WTC11 (cell line): ENCODE results near the gene MAP3K6. TPM values are rescaled to one million over a fixed set of nuclear protein-coding genes. Genes with fewer than 3 reads are reported as not detected.

Experiments used
- FOXJ3 ChIP-seq: sonication (generic); formaldehyde crosslinking; IDR thresholded peaks from 2 replicates; pipeline ENCODE4 v1.9.0; 2021; ENCODE audit warnings: missing genetic modification reagents, mild to moderate bottlenecking, borderline replicate concordance
- HMGA2 ChIP-seq: fragments of 250-450 bp; sonication (Bioruptor Pico); IDR thresholded peaks from 2 replicates; pipeline ENCODE4 v1.4.0; 2021; ENCODE audit warnings: mild to moderate bottlenecking, moderate library complexity
- JAZF1 ChIP-seq: fragments of 250-450 bp; sonication (Bioruptor Pico); IDR thresholded peaks from 2 replicates; pipeline ENCODE4 v1.9.0; 2021; ENCODE audit warnings: moderate library complexity, mild to moderate bottlenecking, inconsistent platforms
- NFATC4 ChIP-seq: fragments of 250-450 bp; sonication (Bioruptor Pico); IDR thresholded peaks from 2 replicates; pipeline ENCODE4 v1.9.0; 2021; ENCODE audit warnings: mild to moderate bottlenecking
- NR2C2 ChIP-seq: sonication (generic); formaldehyde crosslinking; IDR thresholded peaks from 2 replicates; pipeline ENCODE4 v1.8.0; 2022; ENCODE audit warnings: mild to moderate bottlenecking, missing genetic modification reagents
- OVOL2 ChIP-seq: fragments of 250-450 bp; sonication (Bioruptor Pico); IDR thresholded peaks from 2 replicates; pipeline ENCODE4 v1.9.0; 2021; ENCODE audit warnings: mild to moderate bottlenecking, borderline replicate concordance
- RORB ChIP-seq: fragments of 250-450 bp; sonication (Bioruptor Pico); IDR thresholded peaks from 2 replicates; pipeline ENCODE4 v1.9.0; 2021; ENCODE audit warnings: mild to moderate bottlenecking
- SMAD4 ChIP-seq: sonication (generic); formaldehyde crosslinking; IDR thresholded peaks from 2 replicates; pipeline ENCODE4 v1.8.0; 2022; ENCODE audit warnings: mild to moderate bottlenecking, missing genetic modification reagents
- ZNF121 ChIP-seq: sonication (generic); formaldehyde crosslinking; IDR thresholded peaks from 2 replicates; pipeline ENCODE4 v1.8.0; 2023; ENCODE audit warnings: missing genetic modification reagents
- ZNF263 ChIP-seq: sonication (generic); formaldehyde crosslinking; IDR thresholded peaks from 2 replicates; pipeline ENCODE4 v1.8.1; 2022; ENCODE audit warnings: low read depth, mild to moderate bottlenecking, moderate library complexity, missing genetic modification reagents
- ZNF423 ChIP-seq: fragments of 250-450 bp; sonication (Bioruptor Pico); IDR thresholded peaks from 2 replicates; pipeline ENCODE4 v2.1.2; 2022; ENCODE audit warnings: mild to moderate bottlenecking, moderate library complexity
- ZNF671 ChIP-seq: fragments of 250-450 bp; sonication (Bioruptor Pico); IDR thresholded peaks from 2 replicates; pipeline ENCODE4 v1.8.0; 2021; ENCODE audit warnings: mild to moderate bottlenecking
- total RNA-seq: library from RNA; stranded (reverse); gene quantifications from 3 replicates; pipeline ENCODE4 v1.2.3, GENCODE V29; 2021
- TF ChIP-seq, protein P1 (sequence below): sonication (generic); formaldehyde crosslinking; IDR thresholded peaks from 2 replicates; pipeline ENCODE4 v1.8.0; 2022; ENCODE audit warnings: missing genetic modification reagents
- TF ChIP-seq, protein P2 (sequence below): fragments of 200-600 bp; IDR thresholded peaks from 2 replicates; pipeline ENCODE4 v1.8.0; 2022; ENCODE audit warnings: antibody characterized with exemption
- TF ChIP-seq, protein P3 (sequence below): sonication (generic); formaldehyde crosslinking; IDR thresholded peaks from 2 replicates; pipeline ENCODE4 v1.8.0; 2023; ENCODE audit warnings: mild to moderate bottlenecking, missing genetic modification reagents
- TF ChIP-seq, protein P4 (sequence below): sonication (generic); formaldehyde crosslinking; IDR thresholded peaks from 2 replicates; pipeline ENCODE4 v1.8.1; 2022; ENCODE audit warnings: missing genetic modification reagents, borderline replicate concordance
- TF ChIP-seq, protein P5 (sequence below): fragments of 250-450 bp; sonication (Bioruptor Pico); IDR thresholded peaks from 2 replicates; pipeline ENCODE4 v1.9.0; 2021; ENCODE audit warnings: mild to moderate bottlenecking
- TF ChIP-seq, protein P6 (sequence below): sonication (generic); formaldehyde crosslinking; conservative IDR thresholded peaks from 2 replicates; pipeline ENCODE4 v1.8.1; 2023; ENCODE audit warnings: mild to moderate bottlenecking, low read depth, missing genetic modification reagents, moderate library complexity
- TF ChIP-seq, protein P7 (sequence below): sonication (generic); formaldehyde crosslinking; IDR thresholded peaks from 2 replicates; pipeline ENCODE4 v1.8.1; 2023; ENCODE audit warnings: mild to moderate bottlenecking, missing genetic modification reagents

MAP3K6 gene
- total RNA-seq, 1 experiment from 2014 or later: 15.0 TPM

DNA sequence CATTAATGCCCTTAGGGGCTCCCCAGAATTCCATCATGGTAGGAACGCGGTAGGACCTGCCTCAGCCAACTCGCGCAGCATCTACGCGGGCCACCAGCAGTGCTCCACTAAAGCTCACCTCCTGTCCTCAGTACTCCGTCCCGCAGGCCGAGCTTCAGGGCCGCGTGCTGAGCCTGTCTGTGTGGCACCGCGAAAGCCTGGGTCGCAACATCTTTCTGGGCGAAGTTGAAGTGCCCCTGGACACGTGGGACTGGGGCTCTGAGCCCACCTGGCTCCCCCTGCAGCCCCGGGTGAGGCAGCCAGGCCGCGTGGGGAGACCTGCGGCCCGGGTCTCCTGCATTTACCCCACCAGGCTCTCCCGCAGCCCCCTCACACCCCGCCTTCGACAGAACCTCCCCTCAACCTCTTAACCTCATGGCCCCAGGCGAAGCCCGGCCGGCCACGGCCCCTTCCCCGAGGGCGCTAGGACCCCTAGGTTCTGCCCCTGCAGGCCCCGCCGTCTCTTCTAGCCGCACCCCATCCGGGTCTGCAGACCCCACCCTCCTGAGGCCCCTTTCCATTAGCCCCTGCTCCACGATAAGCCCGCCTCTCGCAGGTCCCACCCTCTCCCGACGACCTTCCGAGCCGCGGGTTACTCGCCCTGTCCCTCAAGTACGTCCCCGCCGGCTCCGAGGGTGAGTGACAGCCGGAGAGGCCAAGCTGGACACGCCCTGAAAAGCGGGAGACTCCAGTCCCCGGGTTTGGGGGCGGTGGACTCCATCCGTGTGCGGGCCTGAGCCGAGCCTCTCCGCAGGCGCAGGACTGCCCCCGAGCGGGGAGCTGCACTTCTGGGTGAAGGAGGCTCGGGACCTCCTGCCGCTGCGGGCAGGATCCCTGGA lies 15.9 kb downstream of the MAP3K6 start (continued):
- TF ChIP-seq, protein P1, sequence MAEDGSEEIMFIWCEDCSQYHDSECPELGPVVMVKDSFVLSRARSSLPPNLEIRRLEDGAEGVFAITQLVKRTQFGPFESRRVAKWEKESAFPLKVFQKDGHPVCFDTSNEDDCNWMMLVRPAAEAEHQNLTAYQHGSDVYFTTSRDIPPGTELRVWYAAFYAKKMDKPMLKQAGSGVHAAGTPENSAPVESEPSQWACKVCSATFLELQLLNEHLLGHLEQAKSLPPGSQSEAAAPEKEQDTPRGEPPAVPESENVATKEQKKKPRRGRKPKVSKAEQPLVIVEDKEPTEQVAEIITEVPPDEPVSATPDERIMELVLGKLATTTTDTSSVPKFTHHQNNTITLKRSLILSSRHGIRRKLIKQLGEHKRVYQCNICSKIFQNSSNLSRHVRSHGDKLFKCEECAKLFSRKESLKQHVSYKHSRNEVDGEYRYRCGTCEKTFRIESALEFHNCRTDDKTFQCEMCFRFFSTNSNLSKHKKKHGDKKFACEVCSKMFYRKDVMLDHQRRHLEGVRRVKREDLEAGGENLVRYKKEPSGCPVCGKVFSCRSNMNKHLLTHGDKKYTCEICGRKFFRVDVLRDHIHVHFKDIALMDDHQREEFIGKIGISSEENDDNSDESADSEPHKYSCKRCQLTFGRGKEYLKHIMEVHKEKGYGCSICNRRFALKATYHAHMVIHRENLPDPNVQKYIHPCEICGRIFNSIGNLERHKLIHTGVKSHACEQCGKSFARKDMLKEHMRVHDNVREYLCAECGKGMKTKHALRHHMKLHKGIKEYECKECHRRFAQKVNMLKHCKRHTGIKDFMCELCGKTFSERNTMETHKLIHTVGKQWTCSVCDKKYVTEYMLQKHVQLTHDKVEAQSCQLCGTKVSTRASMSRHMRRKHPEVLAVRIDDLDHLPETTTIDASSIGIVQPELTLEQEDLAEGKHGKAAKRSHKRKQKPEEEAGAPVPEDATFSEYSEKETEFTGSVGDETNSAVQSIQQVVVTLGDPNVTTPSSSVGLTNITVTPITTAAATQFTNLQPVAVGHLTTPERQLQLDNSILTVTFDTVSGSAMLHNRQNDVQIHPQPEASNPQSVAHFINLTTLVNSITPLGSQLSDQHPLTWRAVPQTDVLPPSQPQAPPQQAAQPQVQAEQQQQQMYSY (CRISPR knock-in tag): peak; percentile 84
- peak; percentile 92 for TF ChIP-seq SMAD4 (CRISPR knock-in tag)
- TF ChIP-seq, protein P2, sequence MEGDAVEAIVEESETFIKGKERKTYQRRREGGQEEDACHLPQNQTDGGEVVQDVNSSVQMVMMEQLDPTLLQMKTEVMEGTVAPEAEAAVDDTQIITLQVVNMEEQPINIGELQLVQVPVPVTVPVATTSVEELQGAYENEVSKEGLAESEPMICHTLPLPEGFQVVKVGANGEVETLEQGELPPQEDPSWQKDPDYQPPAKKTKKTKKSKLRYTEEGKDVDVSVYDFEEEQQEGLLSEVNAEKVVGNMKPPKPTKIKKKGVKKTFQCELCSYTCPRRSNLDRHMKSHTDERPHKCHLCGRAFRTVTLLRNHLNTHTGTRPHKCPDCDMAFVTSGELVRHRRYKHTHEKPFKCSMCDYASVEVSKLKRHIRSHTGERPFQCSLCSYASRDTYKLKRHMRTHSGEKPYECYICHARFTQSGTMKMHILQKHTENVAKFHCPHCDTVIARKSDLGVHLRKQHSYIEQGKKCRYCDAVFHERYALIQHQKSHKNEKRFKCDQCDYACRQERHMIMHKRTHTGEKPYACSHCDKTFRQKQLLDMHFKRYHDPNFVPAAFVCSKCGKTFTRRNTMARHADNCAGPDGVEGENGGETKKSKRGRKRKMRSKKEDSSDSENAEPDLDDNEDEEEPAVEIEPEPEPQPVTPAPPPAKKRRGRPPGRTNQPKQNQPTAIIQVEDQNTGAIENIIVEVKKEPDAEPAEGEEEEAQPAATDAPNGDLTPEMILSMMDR: no peak
- no peak for TF ChIP-seq ZNF121 (CRISPR knock-in tag)
- TF ChIP-seq FOXJ3 (CRISPR knock-in tag): no peak
- TF ChIP-seq HMGA2 (CRISPR knock-in tag): no peak
- TF ChIP-seq, protein P3, sequence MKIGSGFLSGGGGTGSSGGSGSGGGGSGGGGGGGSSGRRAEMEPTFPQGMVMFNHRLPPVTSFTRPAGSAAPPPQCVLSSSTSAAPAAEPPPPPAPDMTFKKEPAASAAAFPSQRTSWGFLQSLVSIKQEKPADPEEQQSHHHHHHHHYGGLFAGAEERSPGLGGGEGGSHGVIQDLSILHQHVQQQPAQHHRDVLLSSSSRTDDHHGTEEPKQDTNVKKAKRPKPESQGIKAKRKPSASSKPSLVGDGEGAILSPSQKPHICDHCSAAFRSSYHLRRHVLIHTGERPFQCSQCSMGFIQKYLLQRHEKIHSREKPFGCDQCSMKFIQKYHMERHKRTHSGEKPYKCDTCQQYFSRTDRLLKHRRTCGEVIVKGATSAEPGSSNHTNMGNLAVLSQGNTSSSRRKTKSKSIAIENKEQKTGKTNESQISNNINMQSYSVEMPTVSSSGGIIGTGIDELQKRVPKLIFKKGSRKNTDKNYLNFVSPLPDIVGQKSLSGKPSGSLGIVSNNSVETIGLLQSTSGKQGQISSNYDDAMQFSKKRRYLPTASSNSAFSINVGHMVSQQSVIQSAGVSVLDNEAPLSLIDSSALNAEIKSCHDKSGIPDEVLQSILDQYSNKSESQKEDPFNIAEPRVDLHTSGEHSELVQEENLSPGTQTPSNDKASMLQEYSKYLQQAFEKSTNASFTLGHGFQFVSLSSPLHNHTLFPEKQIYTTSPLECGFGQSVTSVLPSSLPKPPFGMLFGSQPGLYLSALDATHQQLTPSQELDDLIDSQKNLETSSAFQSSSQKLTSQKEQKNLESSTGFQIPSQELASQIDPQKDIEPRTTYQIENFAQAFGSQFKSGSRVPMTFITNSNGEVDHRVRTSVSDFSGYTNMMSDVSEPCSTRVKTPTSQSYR: peak; percentile 49; the same call in 1 of the 2 replicates
- no peak for TF ChIP-seq ZNF671 (CRISPR knock-in tag)
- TF ChIP-seq RORB (CRISPR knock-in tag): no peak
- no peak for TF ChIP-seq NFATC4
- no peak; the same call in none of the 2 replicates for TF ChIP-seq ZNF423 (CRISPR knock-in tag)
- TF ChIP-seq OVOL2 (CRISPR knock-in tag): no peak
- TF ChIP-seq, protein P4, sequence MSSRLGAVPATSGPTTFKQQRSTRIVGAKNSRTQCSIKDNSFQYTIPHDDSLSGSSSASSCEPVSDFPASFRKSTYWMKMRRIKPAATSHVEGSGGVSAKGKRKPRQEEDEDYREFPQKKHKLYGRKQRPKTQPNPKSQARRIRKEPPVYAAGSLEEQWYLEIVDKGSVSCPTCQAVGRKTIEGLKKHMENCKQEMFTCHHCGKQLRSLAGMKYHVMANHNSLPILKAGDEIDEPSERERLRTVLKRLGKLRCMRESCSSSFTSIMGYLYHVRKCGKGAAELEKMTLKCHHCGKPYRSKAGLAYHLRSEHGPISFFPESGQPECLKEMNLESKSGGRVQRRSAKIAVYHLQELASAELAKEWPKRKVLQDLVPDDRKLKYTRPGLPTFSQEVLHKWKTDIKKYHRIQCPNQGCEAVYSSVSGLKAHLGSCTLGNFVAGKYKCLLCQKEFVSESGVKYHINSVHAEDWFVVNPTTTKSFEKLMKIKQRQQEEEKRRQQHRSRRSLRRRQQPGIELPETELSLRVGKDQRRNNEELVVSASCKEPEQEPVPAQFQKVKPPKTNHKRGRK (CRISPR knock-in tag): no peak
- no peak for TF ChIP-seq JAZF1 (CRISPR knock-in tag)
- TF ChIP-seq NR2C2 (CRISPR knock-in tag): peak; percentile 74; the same call in 1 of the 2 replicates
- TF ChIP-seq, protein P5, sequence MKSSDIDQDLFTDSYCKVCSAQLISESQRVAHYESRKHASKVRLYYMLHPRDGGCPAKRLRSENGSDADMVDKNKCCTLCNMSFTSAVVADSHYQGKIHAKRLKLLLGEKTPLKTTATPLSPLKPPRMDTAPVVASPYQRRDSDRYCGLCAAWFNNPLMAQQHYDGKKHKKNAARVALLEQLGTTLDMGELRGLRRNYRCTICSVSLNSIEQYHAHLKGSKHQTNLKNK: no peak
- TF ChIP-seq, protein P6, sequence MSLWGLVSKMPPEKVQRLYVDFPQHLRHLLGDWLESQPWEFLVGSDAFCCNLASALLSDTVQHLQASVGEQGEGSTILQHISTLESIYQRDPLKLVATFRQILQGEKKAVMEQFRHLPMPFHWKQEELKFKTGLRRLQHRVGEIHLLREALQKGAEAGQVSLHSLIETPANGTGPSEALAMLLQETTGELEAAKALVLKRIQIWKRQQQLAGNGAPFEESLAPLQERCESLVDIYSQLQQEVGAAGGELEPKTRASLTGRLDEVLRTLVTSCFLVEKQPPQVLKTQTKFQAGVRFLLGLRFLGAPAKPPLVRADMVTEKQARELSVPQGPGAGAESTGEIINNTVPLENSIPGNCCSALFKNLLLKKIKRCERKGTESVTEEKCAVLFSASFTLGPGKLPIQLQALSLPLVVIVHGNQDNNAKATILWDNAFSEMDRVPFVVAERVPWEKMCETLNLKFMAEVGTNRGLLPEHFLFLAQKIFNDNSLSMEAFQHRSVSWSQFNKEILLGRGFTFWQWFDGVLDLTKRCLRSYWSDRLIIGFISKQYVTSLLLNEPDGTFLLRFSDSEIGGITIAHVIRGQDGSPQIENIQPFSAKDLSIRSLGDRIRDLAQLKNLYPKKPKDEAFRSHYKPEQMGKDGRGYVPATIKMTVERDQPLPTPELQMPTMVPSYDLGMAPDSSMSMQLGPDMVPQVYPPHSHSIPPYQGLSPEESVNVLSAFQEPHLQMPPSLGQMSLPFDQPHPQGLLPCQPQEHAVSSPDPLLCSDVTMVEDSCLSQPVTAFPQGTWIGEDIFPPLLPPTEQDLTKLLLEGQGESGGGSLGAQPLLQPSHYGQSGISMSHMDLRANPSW (CRISPR knock-in tag): no peak
- TF ChIP-seq, protein P7, sequence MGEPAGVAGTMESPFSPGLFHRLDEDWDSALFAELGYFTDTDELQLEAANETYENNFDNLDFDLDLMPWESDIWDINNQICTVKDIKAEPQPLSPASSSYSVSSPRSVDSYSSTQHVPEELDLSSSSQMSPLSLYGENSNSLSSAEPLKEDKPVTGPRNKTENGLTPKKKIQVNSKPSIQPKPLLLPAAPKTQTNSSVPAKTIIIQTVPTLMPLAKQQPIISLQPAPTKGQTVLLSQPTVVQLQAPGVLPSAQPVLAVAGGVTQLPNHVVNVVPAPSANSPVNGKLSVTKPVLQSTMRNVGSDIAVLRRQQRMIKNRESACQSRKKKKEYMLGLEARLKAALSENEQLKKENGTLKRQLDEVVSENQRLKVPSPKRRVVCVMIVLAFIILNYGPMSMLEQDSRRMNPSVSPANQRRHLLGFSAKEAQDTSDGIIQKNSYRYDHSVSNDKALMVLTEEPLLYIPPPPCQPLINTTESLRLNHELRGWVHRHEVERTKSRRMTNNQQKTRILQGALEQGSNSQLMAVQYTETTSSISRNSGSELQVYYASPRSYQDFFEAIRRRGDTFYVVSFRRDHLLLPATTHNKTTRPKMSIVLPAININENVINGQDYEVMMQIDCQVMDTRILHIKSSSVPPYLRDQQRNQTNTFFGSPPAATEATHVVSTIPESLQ: no peak; the same call in 1 of the 2 replicates
- TF ChIP-seq ZNF263 (CRISPR knock-in tag): peak; percentile 28; the same call in 1 of the 2 replicates
